Measurements from ENCODE around the gene CSRNP3.

DNA sequence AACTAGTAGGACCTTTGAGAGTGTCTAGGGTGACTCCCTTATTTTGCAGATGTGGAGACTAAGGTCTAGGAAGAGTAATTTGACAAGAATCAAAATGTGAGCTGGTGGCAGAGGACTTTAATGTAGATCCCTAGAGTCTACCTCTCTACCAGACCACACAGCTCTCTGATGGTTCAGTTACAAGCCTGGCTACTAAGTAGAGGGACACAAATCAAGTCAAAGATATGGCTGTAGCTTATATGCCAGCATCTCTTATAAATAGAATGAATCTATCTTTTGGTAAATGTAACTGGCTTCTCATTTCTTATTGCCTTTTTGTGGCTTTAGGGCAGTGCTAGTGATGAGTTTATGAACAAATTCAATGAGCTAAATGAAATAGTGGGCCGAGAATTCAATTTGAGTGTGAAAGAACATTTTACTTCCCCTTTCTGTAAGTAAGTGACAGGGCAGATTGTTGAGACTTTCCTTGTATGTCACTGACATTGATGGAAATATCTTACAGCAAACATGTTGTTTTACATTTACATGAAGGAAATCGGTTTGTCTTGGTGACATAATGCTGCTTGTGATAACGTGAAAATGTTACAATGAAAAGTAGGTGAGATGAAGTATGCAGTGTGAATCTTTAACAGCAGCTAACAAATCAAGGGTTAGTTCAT is 28.3 kb downstream of the CSRNP3 start:
- TF ChIP-seq, protein P1, sequence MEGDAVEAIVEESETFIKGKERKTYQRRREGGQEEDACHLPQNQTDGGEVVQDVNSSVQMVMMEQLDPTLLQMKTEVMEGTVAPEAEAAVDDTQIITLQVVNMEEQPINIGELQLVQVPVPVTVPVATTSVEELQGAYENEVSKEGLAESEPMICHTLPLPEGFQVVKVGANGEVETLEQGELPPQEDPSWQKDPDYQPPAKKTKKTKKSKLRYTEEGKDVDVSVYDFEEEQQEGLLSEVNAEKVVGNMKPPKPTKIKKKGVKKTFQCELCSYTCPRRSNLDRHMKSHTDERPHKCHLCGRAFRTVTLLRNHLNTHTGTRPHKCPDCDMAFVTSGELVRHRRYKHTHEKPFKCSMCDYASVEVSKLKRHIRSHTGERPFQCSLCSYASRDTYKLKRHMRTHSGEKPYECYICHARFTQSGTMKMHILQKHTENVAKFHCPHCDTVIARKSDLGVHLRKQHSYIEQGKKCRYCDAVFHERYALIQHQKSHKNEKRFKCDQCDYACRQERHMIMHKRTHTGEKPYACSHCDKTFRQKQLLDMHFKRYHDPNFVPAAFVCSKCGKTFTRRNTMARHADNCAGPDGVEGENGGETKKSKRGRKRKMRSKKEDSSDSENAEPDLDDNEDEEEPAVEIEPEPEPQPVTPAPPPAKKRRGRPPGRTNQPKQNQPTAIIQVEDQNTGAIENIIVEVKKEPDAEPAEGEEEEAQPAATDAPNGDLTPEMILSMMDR (IDR thresholded peaks at IDR 0.05 in 8 of 11, conservative IDR thresholded peaks at IDR 0.05 in 3 of 11) = no peak
- no peak for TF ChIP-seq POLR2A (IDR thresholded peaks at IDR 0.05)
- no peak for TF ChIP-seq POLR2AphosphoS5 (IDR thresholded peaks at IDR 0.05)

Measured in spleen (tissue), 7 donors.